Measurements from ENCODE around the gene RTN1. TPM values are rescaled to one million over a fixed set of nuclear protein-coding genes. Genes with fewer than 3 reads are reported as not detected.

Gene RTN1
- total RNA-seq, 2 experiments from 2014 or later: not detected

GRCh38 chr14:59832653-59833294 lies 37.8 kb downstream of the RTN1 start:
- Histone ChIP-seq H3K4me2 (ENCODE audit: low read length) (no peak overlapping the region), H3K27ac (ENCODE audit: low read depth, low read length, poor library complexity, severe bottlenecking) (no peak overlapping the region), H3K4me1 (ENCODE audit: insufficient read depth, low read length, poor library complexity, severe bottlenecking) (no peaks in the 10 kb centered on the region), H3K4me3 (ENCODE audit: low read depth, low read length, poor library complexity, severe bottlenecking) (no peak overlapping the region), H4K20me1 (ENCODE audit: insufficient read depth, low read length) (no peaks in the 10 kb centered on the region), H3K9me3 (ENCODE audit: low read length) (no peaks in the 10 kb centered on the region), H2AFZ (ENCODE audit: low read length) (no peak overlapping the region), H3K36me3 (ENCODE audit: insufficient read depth, low read length) (no peaks in the 10 kb centered on the region), H3K9me2 (ENCODE audit: insufficient read depth, low read length) (no peaks in the 10 kb centered on the region), H3K79me2 (ENCODE audit: insufficient read depth, low read depth, low read length) (no peaks in the 10 kb centered on the region)
- CTCF ChIA-PET (ENCODE audit: unreplicated experiment): no interaction called here
- POLR2A ChIA-PET: interaction anchor here (0.6 to 0.9 kb wide), 3 partner anchors 26 to 923 kb away, joined by 3 to 5 read pairs (median 3); no protein-coding TSS in a partner anchor
- no peak for DNase-seq (ENCODE audit: low spot score)
- TF ChIP-seq CTCF (conservative IDR thresholded peaks at IDR 0.05; ENCODE audit: low read length): no peak
- no peak for TF ChIP-seq EZH2phosphoT487 (IDR thresholded peaks at IDR 0.05; ENCODE audit: borderline replicate concordance, low read depth, low read length)
- intact Hi-C loops (cut with micrococcal nuclease; ENCODE audit: unreplicated experiment): no loop called here
- no TSS peak for BruUV-seq (replicated peaks)

GRCh38 chr14:59831121-59831730 lies 39.4 kb downstream of the RTN1 start:
- CTCF ChIA-PET (ENCODE audit: unreplicated experiment): no interaction called here
- intact Hi-C loops (cut with micrococcal nuclease; ENCODE audit: unreplicated experiment): no loop called here
- DNase-seq (ENCODE audit: low spot score): no peak
- Histone ChIP-seq H2AFZ (ENCODE audit: low read length) (no peak overlapping the region), H3K4me1 (ENCODE audit: insufficient read depth, low read length, poor library complexity, severe bottlenecking) (no peaks in the 10 kb centered on the region), H3K79me2 (ENCODE audit: insufficient read depth, low read depth, low read length) (no peaks in the 10 kb centered on the region), H3K36me3 (ENCODE audit: insufficient read depth, low read length) (no peaks in the 10 kb centered on the region), H4K20me1 (ENCODE audit: insufficient read depth, low read length) (no peaks in the 10 kb centered on the region), H3K9me2 (ENCODE audit: insufficient read depth, low read length) (no peaks in the 10 kb centered on the region), H3K4me3 (ENCODE audit: low read depth, low read length, poor library complexity, severe bottlenecking) (no peak overlapping the region), H3K27ac (ENCODE audit: low read depth, low read length, poor library complexity, severe bottlenecking) (no peak overlapping the region), H3K4me2 (ENCODE audit: low read length) (no peak overlapping the region), H3K9me3 (ENCODE audit: low read length) (no peaks in the 10 kb centered on the region)
- TF ChIP-seq EZH2phosphoT487 (IDR thresholded peaks at IDR 0.05; ENCODE audit: borderline replicate concordance, low read depth, low read length) (no peak), CTCF (conservative IDR thresholded peaks at IDR 0.05; ENCODE audit: low read length) (no peak)
- BruUV-seq (replicated peaks): no TSS peak
- POLR2A ChIA-PET: no interaction called here

- Histone ChIP-seq H3K4me1 (ENCODE audit: insufficient read depth, low read length, poor library complexity, severe bottlenecking) (no peaks in the 10 kb centered on the region), H3K27ac (ENCODE audit: low read depth, low read length, poor library complexity, severe bottlenecking) (no peak overlapping the region), H3K36me3 (ENCODE audit: insufficient read depth, low read length) (no peaks in the 10 kb centered on the region), H3K9me2 (ENCODE audit: insufficient read depth, low read length) (no peaks in the 10 kb centered on the region), H3K9me3 (ENCODE audit: low read length) (no peaks in the 10 kb centered on the region), H4K20me1 (ENCODE audit: insufficient read depth, low read length) (no peaks in the 10 kb centered on the region), H3K79me2 (ENCODE audit: insufficient read depth, low read depth, low read length) (no peaks in the 10 kb centered on the region), H3K4me3 (ENCODE audit: low read depth, low read length, poor library complexity, severe bottlenecking) (no peak overlapping the region), H2AFZ (ENCODE audit: low read length) (no peak overlapping the region), H3K4me2 (ENCODE audit: low read length) (no peak overlapping the region)
- TF ChIP-seq CTCF (conservative IDR thresholded peaks at IDR 0.05; ENCODE audit: low read length) (no peak), EZH2phosphoT487 (IDR thresholded peaks at IDR 0.05; ENCODE audit: borderline replicate concordance, low read depth, low read length) (no peak)
- intact Hi-C loops (cut with micrococcal nuclease; ENCODE audit: unreplicated experiment): no loop called here
- POLR2A ChIA-PET: no interaction called here
- DNase-seq (ENCODE audit: low spot score): no peak
- no TSS peak for BruUV-seq (replicated peaks)
- CTCF ChIA-PET (ENCODE audit: unreplicated experiment): no interaction called here
These were observed 40.2 kb downstream of the RTN1 start for GRCh38 chr14:59830338-59830734.
